M059J (cell line): Measurements from ENCODE around the gene SNCA. TPM values are rescaled to one million over a fixed set of nuclear protein-coding genes. Genes with fewer than 3 reads are reported as not detected.

Experiments
- DNase-seq: peaks from one replicate; pipeline ENCODE4 v3.0.0-alpha.2; 2012; ENCODE audit warnings: low read depth
- total RNA-seq: library from RNA; depleted of rRNA; stranded (reverse); fragments of >200 nt; shearing (Covaris generic); gene quantifications from 2 replicates; pipeline ENCODE4 v1.2.3, GENCODE V29; 2014

SNCA gene
- total RNA-seq, 1 experiment from 2014 or later = 8.3 TPM

GRCh38 chr4:89814362-89814761 is 22.6 kb downstream of the SNCA start:
- no peak for DNase-seq

- DNase-seq = no peak
Measured at GRCh38 chr4:89813197-89813596, 23.8 kb downstream of the SNCA start.

- DNase-seq = no peak
Measured at GRCh38 chr4:89807441-89808140, 29.4 kb downstream of the SNCA start.

DNA sequence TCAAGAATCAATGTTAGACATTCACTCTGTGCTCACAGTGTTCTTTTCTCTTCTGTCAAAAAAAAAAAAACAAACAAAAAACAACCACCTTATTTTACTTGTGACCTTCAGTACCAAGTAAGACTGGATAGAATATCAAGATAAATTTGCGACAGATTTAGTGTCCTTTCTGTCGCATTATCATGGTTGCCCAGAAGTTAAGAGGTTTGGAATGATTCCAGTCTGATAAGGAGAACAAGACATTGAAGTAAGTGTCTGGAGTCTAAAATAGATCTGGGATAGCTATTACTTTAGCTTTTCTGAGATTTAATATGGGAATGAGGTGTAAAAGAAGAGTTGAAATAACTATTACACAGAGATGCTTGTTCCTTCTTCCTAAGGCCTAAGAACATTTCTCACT is 31.7 kb downstream of the SNCA start:
- DNase-seq = no peak

GRCh38 chr4:89803915-89804314 is 33.0 kb downstream of the SNCA start:
- DNase-seq = no peak

- DNase-seq = no peak
Measured at GRCh38 chr4:89803036-89803435, 33.9 kb downstream of the SNCA start.

DNA sequence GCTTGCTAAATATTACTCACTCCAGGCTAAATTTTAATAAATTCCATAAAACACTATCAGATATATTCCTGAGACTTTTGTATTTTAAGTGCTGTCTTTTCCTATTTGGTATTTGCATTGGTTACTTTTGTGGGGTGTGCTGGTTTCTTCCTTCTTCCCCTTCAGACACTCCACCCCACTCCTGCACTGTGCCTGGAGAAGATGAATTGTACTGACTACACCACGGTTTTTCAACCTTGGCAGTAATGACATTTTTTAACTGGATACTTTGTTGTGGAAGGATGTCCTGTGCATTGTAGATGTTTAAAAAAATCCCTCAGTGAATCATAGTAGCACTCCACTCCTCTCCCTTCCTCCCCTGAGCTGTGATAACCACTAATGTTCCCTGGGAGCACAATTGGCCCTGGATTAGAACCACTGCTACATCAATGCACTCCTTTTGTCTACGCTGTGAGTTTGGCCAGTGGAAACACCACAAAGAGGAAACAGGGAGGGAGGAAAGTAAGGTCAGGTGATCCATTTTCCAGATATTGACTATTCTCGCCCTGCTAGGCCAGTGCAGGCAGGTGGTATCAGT is 36.3 kb downstream of the SNCA start:
- DNase-seq = peak; percentile 67

DNA sequence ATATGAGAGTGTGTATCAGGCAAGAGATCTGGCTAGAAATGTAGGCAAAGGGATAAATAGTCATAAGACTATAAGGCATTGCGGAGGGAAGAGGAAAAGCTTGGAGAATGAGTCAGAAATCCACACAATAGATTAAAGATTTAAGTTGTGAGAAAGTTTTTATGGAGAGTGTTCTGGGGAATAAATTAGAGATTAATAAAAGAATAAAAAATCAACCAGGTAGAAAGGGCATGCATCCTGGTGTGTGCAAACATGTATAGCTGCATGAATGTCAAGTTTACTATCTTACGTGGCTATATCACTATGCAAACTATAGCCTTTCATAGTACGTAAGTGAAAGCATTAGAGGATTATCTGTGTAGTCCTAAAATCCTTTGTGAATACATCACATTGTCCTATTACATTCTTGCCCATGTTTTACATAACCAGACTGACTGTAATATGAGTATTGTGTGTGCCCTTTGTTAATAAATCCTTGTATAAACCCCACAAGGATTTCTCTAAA is 36.9 kb downstream of the SNCA start:
- DNase-seq = peak; percentile 70

GRCh38 chr4:89799071-89799470 is 37.9 kb downstream of the SNCA start:
- no peak for DNase-seq

- DNase-seq = peak; percentile 72
Measured at GRCh38 chr4:89797117-89797516, 39.8 kb downstream of the SNCA start.

DNA sequence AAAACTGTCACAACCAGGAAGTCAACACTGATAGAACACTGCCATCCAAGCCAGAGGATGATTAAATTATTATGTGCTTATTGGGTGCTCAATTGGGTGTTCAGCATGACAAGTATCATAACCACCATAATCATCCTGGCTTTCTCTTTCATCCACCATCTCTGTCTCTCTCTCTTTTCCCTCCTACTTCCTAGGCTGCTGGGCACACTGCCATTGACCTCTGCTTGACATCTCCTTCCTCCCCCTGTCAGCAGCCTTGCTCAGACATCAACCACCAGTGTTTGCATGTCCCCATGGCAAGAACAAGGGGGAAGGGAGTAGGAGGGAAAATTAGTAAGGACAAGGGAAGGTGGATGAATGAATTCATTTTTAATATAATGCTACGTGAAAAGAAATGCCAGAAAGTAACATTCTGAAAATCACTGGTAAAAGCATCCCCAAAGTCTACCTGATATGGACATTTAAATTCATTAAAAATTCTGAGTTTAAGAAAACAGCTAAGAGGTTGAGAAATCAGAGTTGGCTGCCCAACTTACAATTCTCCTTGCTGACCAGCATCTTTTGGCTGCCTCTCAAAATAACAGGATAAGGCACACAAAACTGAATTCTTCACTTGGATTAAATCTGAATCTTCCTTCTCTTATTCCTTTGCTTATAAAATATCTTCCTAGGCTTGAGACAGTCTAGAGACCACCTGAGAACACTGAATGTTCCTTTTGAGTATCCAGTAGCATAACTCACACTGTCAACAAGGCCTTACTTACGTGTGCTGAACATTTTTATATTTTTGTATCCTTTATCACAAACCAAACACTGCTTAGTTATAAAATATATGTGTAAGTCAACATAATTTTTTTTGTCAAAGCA is 48.5 kb downstream of the SNCA start:
- DNase-seq = peak; percentile 74

- DNase-seq = no peak
Measured at GRCh38 chr4:89784686-89785231, 52.2 kb downstream of the SNCA start.

DNA sequence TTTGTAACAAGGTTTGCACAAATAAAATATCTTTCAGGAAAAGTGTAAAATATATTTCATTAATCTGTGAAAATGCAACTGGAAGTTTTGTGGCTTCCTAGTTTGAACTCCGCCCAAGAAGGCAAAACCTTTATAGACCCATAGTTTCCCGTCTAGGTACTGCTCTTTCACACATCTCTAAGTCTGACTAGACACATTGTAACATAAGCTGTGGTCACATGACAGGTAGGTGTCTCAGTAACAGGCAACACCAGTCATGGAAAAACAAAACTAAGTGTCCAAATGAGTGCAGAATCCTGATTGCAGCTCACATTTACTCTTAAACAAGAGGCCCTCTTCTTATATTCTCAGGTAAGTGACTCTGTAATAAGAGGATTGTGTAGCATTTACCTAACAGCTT is 55.6 kb downstream of the SNCA start:
- DNase-seq = no peak

DNA sequence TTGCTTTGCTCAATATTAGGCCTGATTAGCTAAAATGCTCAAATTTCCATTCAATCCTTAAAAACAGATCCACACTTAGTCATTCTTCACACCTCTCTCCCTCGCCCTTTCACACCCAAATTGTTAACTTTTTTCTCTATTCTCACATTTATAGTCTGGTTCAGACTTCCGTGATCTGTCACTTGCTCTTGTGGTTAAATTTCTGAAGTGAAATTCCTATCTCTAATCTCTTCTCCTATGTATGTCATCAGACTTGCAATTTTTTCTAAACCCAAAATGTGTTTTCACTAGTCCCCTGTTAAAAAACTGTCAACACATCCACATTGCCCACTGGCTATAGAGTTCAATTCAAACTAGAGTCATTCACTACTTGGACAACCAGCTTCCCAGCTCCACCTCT is 63.2 kb downstream of the SNCA start:
- DNase-seq = no peak

GRCh38 chr4:89769856-89770255 is 67.1 kb downstream of the SNCA start:
- DNase-seq = no peak

- no peak for DNase-seq
Measured at GRCh38 chr4:89767924-89768323, 69.0 kb downstream of the SNCA start.

- DNase-seq = peak; percentile 53
Measured at GRCh38 chr4:89765966-89766365, 71.0 kb downstream of the SNCA start.

- no peak for DNase-seq
Measured at GRCh38 chr4:89765528-89765927, 71.4 kb downstream of the SNCA start.

DNA sequence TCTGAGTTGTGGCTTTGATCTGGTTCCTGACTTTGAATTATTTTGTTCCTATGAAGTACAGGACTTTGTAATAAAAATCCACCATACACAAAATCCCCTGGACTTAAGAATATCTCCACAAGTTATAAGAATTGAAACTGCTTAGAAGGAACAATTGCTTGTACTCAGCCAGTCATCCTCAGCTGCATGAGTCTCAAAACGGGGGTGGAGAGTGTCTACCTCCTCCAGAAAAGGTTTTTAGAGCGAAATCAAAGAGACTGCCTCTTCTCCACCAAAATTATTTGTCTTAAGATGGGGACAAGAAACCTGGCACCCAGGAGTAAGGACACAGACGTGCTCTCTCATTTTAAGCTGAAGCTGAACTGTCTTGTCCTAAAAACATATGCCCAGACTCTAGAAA is 74.7 kb downstream of the SNCA start:
- no peak for DNase-seq

DNA sequence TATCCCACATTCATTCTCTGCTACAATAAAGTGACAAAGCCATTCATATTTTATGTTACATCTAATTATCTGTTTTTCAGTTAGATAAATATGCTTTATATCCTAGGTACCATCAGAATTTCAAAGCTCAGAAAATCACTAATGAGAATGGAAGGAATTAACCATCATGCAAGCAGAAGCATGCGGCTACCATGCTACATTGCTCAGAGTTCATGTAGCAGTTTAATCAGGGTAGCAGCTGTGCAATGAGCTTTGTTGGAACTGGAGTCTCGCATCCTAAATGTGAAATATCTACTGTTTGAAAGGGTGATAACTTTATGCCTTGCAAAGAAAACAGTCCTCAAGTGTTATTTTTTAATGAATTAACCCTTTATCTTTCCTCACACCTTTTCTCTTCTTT is 77.5 kb downstream of the SNCA start:
- no peak for DNase-seq

DNA sequence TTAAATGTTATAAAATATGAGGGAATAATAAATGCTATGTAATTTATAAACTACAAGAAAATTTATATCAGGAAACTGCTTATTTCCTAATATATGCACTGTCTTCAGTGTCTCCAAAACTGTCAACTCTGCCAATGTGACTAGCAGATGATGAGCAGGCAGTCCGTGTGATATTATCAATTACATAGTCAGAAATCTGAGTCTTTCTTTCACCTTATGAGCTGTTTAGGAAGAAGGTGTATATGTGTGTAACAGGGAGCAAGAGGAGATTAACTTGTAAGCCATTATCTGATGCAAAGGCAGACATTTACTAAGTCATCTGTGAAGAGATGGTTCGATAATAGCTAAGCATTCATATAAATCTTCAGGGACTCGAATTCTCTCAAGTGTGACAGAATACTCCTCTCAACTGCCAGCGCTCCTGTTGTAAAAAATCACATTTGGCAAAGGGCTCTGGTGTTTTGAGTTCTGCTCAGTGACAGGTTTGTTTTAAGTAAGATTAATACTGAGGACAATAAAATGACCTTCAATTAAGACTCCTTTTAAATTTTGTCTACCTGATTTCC is 79.7 kb downstream of the SNCA start:
- DNase-seq = no peak

GRCh38 chr4:89755220-89755619 is 81.7 kb downstream of the SNCA start:
- peak; percentile 19 for DNase-seq
